ENCODE results near the gene XXYLT1.

GRCh38 chr3:195063581-195064193, 207.3 kb downstream of the XXYLT1 start:
- no peak for TF ChIP-seq BHLHE40 (IDR thresholded peaks at IDR 0.05; ENCODE audit: borderline replicate concordance)
- no peak for TF ChIP-seq FOXM1 (IDR thresholded peaks at IDR 0.05; ENCODE audit: borderline replicate concordance)
- no peak for TF ChIP-seq ELF4 (IDR thresholded peaks at IDR 0.05)
- no peak for TF ChIP-seq ARNT (IDR thresholded peaks at IDR 0.05)
- TF ChIP-seq SUZ12 (IDR thresholded peaks at IDR 0.05): no peak
- no peak for TF ChIP-seq CTBP1 (IDR thresholded peaks at IDR 0.05; ENCODE audit: borderline replicate concordance)

Measured in HEK293T (cell line).